ENCODE results near the gene EPHA8.

EPHA8 gene

GRCh38 chr1:22651941-22652856, 88.9 kb downstream of the EPHA8 start:
- DNase-seq = no peak

- DNase-seq = no peak
Observed at GRCh38 chr1:22652881-22653316, 89.6 kb downstream of the EPHA8 start, which contains the start of gene C1QB. Gene C1QB (plus strand): TSS chr1:22653236. CDS start chr1:22659463, 6,227 bp downstream.
